CD4-positive, alpha-beta T cell treated with Interferon alpha-2 for 1 hour (primary cell): Measurements from ENCODE around the gene NAT8L.

ENCODE experiments used
- DNase-seq, 2 donors: peaks; one replicate each; pipeline ENCODE4 v3.0.0-alpha.2; 2020 to 2022

NAT8L gene

DNA sequence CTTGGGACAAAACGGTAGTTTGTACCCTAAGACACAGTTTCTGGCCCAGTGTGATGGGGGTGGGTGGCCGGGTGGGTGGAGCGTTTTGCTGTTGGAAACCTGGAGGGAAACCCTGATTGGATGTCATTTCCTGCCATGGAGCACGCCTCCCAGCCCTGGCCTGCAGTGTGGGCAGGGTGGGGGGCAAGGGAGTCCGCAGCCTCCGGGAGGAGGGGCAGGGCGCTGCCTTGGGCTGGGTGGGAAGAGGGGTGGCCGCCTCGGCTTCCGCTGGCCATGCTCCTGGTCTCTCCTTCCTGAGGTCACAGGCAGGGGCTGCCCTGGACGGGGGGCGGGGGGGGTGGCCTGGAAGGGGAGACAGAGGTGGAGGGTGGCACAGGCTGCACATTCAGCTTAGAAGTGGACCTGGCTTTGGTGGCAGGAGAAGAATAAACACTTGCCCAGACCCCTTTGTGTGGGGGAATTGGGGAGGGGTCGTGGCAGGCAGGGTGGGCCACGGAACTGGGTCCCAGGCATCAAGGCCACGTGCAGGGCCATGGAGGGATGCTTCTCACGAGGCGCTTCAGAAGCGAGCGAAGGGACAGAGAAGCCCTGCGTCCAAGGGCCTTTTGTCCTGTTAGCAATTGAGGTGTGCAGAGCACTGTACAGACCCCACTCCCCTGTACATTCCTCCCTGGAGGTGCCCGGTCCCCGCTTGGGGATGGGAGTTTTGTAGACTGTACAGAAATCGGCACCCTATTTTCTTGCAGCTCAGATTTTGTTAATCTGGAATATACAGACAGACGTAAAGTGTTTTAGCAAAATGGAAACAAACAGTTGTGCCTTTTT lies 6.2 kb downstream of the NAT8L start:
- DNase-seq, result no peak

DNA sequence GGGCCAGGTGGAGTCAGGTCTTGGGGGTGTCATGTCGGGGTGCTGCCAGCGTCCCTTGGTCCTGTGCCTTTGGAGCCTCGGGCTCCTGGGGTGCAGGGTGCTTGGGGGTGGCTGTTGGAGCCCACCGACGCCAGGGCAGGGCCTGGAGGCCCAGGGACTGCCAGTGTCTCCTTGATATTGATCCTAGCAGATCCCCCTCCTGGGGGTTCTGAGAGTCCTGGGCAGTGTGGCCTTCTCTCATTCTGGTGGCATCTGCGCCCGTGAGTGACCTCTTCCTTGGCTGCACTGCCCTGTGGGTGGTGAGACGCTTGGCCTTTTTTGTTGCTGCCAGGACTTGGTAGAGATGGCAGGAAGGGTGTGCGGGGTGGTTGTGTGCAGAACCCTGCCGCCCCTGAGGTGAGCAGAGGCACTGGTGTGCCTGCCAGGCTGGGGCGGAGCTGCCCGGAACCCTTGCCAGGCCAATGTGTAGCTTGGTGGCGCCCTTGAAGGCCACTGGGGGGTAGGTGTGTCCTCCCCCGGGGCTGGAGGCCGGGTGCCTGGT lies 7.0 kb downstream of the NAT8L start:
- no peak for DNase-seq

DNA sequence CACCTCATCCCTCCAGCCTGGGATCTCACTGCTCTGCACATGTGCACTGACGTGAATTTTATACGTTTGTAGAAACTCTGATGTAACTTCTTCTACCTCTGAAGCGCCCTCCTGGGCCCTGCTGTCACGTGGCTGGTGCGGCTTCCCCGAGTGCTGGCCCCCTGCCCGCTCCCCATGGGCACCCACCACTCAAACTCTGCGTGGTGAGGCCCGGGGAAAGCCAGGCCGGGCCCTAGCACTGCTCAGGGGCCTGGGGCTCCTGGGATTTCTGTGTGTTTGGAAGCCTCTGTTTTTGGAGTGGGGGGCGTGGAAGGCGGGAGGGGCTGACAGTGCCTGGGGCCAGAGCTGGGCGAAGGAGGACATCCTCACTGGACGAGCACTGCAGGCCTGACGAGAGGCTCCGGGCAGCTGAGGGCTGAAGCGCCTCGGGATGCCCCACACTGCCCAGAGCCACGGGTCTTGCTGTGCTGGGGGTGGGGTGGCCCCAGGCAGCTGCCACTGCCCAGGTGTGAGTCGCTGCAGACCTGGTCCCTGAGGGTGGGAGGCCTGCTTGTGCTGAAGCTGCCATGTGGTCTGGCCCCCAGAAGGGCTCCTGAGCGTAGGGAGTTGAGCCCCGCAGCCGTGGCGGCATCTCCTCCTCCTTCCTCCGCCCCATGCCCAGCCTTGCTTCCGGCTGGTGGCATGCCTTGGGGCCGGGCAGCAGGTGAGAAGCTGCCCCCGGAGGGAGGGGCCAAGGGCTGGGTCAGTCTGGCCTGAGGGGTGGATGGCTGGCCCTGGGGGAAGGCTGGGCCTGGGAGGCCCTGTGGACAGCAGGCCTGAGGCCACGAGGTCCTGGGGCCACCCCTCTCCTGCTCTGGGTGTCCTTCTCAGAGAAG lies 7.7 kb downstream of the NAT8L start:
- no peak for DNase-seq

DNA sequence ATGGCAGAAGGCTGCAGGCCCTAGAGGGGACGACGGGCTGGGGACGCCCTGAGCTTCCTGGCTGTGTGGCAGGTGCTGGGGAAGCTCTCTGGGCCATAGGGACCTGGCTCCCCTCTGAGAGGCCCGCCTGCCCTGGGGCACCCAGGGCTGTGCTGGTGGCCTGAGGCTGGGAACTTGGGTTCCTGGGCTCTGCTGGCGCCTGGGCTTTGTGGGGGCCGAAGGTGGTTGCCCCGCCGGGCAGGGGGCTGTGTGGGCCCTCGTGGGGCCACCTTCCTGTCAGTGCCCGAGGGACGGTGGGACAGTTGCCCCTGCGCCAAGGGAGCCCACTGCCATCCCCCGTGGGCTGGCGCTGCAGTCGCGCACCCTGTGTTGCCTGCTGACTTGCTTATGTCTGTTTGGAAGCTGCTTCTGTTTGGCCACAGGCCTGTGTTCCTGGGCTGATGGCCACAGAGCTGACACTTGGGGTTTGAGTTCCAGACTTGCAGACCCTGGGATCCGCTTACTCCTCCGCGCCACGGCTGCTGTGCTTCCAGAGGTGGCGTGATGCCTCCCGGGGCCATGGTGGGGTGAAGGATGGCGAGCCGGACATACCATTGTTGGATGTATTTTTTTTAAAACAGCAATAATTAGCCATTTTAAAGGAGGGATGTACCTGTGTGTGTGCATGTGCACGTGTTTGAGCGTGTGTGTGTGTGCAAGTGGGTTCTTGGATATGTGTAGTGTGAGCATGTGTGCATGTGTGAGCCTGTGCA lies 8.5 kb downstream of the NAT8L start:
- no peak for DNase-seq

DNA sequence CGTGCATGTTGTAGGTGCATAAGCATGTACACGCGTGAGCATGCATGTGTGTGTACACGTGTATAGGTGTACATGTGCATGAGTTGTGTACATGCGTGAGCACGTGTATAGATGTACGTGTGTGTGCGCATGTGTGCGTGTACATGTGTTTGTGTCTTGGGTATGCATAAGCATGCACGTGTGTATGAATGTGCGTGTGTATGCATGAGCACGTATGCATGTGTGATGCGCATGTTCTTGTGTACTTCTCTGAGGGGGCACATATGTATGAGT lies 9.0 kb downstream of the NAT8L start:
- DNase-seq, result no peak

DNA sequence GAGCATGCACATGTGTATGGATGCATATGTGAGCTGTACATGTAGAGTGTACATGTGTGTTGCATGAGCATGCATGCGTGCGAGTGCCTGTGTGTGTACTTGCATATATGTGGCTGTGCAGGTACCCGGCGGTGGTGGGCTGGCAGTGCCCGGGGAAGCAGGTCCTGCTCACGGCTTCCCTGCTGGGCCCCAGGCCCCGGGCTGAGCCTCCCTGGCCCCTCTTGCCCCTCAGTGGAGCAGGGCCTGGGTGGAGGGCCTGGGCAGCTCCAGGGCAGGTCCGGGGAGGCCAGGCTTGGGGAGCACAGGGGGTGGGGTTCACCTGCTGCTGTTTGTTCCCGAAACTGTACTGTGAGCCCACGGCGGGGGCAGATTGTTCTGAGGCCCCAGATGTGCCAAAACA lies 9.4 kb downstream of the NAT8L start:
- no peak for DNase-seq

DNA sequence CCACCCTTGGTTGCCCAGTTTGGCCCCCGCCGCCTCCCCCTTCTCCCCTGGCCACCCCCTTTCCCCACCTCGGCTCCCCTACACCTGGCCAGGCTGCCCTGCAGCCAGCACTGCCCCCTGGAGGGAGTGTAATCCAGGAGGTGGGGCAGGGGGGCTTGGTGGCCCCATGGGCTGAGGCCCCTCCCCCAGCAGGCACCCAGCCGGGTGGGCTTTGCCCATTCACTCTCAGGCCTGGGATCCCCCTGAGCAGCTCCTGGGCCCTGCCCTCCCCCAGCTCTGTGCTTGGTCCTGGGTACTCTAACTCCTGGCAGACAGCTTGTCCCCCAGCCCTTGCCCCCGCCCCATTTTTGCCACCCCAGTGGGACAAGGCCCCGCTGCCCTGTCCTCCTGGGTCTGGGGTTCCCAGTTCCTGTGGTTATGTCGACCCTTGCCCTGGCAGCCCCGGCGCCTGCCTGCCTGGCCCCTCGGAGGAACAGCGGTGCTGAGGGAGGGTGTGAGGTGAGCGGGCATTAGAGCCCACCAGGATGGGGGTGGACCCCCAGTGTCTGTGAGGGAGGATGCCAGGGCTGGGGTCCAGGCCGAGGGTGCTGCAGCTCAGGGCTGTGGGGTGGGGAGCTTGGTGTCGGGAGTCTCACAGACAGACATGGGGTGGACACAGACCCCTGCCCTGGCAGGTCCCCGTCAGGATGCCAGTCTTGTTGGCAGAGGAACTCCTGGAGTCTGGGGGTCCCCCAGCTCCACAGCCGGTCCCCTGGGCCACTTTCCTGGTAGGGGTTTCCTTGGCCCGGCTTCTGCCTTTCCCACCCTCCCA lies 10.2 kb downstream of the NAT8L start:
- DNase-seq, result no peak

DNA sequence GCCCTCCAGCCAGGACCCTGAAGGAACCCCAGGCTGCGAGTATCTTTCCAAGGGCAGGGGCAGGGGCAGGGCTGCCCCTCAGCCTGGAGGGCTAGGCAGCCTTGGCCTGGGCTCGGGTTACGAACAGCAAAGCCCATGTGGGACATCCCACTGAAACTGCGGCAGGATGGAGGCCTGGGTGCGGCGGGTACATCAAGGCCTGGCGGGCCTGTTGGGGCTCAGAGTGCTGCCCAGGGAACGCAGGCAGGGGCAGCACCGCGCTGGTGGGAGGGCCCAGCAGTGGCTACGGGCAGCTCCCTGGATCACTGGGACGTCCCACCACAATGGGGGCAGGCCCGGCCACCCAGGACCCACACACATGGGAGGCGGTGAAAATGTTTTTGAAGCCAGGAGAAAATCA lies 10.9 kb downstream of the NAT8L start:
- no peak for DNase-seq

DNA sequence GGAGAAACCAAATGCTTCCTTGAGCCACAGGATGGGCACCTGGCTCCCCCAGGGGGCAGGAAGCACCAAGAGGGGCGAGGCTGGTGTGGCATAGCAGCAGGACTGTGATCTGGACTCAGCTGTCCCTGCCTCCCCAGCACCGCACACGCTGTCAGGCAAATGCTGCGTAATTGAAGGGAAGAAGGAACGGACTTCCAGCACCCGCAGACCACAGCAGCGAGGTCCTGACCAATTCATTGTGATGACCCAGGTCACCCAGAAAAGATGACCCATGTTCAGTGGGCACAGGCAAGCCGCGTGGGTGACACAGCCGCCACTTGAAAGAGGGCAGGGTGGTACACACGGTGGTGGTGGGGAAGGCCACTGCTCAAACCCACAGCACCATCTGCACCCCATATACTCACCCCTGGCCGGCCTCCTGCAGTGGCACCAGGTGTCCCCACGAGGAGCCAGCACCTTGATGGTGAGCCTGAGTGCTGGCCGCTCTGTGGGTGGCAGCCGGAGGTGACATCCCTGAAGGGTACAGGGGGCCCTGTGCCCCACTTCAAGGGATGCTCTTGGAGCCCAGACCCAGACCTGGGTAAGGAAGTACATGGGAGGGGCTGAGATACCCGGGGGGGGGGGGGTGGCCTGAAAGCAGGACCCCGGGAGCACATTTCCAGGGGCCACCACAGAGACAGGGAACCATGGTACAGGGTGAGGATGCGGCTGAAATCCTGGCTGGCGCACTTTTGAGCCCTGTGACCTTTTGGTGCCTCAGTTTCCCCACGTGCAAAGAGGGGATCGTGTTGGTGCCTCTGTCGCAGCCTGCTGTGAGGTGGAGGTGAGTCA lies 11.5 kb downstream of the NAT8L start:
- DNase-seq, result no peak

DNA sequence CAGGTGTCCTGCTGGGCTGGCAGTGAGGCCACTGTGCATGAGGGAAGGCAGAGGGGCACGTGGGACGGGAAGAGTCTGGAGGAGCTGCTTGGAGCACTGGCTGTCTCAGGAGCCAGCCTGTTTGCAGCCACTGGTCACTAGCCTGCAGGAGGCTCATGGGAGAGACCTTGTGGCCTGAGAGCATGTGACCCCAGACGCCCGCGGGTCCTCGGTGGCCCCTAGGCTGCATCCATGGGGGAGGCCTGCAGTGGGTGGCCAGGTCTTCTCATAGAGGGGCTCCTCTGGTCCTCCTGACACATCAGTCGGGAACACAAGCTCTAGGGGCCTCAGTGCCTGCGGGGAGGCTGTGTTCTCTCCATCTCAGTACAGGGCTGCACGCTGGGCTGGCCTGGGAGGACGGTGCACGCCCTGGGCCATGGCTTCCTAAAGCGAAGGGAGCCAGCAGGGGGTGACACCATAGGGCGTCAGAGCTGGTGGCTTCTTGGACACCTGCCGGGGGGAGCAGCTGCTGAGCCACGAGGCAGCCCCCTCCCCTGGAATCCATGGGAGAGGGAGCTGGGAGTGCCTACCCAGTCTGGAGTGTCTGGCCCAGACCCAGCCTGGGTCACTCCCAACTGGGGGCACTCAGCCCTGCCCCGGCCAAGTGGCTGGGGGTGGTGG lies 12.3 kb downstream of the NAT8L start:
- DNase-seq, result no peak

DNA sequence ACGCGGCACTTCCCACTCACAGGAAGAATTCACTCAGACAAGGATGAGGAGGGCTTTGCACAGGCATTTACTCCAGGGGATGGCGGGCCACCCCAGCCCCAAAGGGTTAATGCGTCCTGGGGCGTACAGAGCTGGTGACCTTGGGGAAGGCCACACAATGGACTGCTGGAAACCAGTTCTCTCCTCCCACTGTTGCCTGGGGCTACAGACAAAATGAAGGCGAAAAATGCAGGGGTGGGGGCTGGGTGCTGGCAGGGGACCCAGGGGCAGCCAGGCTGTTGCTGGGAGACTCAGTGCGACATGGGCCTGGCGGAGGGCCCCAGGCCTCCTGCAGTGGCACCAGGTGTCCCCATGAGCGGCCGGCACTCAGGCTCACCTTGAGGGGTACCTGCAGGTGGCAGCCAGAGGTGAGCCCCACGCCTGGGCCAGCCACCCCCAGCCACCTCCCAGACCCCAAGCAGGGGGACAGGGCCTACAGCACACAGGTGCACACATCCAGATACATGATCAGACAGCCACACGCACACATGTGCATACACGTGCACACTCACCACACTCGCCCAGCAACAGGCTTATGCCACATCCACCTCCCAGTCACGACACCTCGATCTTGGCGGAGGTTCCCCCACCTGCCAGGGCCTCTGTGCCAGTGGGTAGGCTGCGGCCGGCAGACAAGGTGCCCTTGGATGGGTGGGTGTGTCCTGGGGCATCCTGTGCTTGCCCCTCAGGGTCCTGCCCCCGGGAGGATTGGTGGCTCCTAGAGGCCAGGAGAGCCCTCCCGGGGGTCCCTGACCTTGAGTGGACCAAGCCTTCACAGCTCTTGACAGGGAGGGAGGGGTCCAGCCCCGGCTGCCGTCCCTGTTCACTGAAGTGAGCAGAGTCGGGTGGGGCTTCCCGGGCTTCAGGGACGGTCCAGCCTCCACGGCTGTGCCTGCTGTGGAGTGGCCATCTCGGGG lies 13.1 kb downstream of the NAT8L start:
- DNase-seq, result no peak

DNA sequence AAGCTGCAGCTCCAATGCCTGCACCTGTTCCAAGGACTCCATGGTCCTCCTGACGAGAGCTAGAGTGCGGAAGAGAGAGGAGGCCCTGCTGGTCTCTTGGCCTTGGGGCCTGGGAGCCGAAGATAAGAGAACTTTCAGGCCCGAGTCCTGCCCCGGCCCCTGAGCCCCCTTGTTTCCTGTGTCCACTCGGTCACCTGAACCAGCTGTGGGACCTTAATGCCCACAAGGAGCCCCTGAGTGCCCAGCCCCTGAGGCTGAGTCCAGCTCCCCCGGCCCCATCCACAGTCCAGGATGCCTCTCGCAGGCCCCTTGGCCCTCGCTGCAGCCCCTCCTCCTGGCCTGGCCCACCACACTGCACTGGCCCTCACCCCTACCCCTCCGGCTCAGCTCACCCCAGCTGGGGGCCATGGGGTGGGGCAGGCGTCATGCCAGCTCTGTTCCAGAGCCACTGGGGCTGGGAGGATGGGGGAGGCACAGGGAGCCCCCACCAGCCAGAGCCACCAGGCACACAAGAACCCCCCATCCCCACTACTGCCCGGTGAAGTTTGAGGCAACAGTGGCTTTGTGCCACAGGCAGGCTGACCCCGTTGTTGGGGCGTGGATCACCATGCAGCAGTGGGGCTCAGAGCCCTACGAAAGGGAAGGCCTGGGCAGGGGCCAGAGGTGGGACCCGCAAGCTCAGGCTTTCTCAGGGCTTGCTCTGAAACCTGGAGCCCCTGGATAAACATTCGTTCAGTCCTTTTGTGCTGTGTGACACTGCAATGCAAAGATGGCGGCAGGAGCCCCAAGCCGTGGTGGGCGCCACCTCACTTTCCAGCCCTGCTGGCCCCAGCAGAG lies 14.1 kb downstream of the NAT8L start:
- DNase-seq, result no peak

DNA sequence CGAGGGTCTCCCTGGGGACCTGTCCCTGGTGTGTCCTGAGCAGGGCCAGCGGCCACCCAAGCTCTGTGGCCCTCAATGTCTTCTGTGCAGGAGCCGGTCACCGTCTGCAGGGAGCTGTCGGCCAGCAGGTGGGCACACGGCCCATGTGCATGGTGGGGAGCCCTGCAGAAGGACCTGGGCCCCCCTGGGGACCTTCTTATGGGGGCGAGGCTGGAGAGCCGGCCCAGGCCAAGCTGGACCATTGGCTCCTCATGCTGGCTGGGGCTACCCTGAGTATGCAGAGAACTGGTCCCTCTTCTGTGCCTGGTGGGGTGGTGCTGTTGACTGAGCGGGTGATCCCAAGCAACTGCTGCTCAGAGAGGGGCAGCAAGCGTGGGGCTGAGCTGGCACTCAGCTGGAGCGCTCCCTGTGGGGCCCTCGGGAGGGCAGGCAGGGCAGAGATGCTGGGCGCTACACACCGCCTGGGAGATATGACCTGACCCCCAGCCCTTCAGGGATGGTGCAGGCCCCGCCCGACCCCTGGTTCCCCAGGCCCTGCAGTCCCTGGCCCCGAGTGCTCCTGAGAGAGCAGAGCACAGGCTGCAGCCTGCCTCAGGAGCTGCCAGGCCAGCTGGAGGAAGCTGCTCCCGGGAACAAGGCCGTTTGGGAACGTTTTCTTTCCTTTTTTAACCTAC lies 14.8 kb downstream of the NAT8L start:
- DNase-seq, result no peak

DNA sequence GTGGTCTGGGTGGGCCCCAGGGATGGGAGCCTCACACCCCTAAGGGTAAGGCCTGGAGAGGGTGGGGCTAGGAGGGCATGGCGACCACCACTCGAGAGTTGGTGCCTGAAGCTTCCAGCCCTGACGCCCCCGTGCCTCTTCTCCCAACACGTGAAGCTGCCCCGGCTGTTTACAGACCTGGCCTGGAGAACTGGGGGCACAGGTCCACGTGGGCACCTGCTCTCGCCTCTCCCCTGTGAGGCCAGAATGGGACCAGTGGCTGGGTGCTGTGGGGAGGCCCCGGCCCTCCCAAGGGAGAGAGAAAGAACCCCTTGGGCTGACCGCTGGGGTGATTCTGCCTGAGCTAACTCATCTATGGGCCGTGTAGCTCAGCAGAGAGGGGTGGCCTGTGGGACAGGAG lies 15.5 kb downstream of the NAT8L start:
- DNase-seq, result no peak

DNA sequence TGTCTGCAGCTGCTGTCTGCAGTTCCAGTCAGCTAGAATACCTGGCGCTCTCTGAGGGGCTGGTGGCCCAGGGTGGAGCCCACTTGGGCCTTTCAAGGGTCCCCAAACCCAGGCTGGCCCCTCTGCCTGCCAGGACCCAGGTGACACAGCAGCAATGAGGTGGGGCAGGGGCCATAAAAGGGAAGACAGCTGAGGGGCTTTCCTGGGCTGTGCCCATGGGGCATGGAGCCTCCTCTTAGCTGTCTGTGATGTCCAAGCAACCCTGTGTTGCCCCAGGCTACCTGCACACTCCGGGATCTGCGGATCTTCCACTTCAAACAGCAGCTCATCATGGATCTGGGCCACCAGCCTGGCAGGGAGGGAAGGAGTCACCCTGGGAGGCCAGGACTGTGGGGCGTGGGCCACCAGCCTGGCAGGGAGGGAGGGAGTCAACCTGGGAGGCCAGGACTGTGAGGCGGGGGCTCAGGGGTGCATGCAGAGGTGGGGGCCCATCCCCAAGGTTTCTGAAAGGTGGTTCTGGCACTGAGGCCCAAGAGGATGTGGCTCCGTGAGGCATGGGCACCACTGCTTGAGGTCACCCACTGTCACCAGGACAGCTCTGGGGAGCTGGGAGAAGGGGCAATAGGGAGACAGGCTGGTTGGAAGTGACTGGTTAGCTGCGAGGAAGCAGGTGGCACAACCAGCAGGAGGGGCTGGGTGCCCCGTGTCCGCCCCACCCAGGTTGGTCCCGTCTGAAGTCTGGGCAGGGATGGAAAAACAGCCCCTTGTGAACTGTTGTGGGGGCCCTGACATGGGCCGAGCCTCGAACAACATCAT lies 16.3 kb downstream of the NAT8L start:
- no peak for DNase-seq

DNA sequence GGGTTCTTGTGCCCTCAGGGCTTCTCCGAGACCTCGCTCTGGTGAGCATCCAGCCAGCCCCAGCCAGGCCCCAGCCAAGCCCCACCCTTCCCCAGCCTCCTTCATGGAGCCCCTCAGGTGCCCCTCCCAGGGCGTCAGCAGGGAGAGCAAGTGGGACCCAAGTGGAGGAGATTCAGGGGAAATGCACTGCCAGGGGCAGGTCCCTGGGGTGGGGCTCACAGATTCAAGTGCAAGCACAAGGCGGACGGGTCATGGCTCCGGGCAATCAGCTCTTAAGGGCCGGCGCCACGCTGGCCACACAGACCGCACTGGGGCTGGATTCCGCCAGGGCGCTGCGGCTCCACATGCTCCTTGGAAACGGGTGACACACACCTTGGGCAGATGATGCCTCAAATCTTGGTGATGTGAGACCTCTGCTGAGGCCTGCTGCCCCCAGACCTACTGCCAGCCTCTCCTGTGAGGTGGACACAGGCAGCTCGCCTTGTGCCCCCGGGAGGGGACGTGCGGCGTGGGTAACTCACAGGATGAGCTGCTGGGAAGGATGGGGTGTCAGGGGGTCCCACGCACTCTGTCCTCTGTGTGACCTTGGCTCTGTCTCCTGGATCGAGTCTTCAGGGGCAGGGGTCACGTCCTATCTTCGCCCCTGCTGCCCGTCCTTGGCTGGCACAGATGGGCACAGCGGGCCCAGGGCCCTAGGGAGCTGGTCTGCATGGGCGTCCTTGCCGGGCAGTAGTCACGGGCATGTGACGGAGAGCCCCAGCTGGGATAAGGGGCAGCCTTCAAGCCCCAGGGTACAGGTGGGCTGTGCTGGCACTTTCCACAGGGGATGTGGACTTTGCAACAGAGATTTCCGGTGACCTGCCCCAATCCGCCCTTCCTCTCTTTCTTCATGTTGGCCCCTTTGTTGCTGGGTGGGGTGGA lies 17.1 kb downstream of the NAT8L start:
- no peak for DNase-seq
